Transverse colon (tissue), 4 donors: ENCODE results near the gene RALGPS1. TPM values are rescaled to one million over a fixed set of nuclear protein-coding genes. Genes with fewer than 3 reads are reported as not detected.

Source experiments
- DNase-seq: peaks from one replicate; pipeline ENCODE4 v3.0.0-alpha.2; 2019
- H3K27ac ChIP-seq, 4 donors: fragments of 200-600 bp; sonication (generic); 2 replicates each; pipeline ENCODE4 v1.5.1; 2016 to 2018; ENCODE audit warnings: inconsistent platforms in 4 of 4
- H3K27me3 ChIP-seq: fragments of 200-600 bp; sonication (generic); 2 replicates; pipeline ENCODE4 v1.5.1; 2017; ENCODE audit warnings: inconsistent platforms
- H3K36me3 ChIP-seq, 4 donors: fragments of 200-600 bp; sonication (generic); 2 replicates each; pipeline ENCODE4 v1.5.1; 2017 to 2019; ENCODE audit warnings: inconsistent platforms in 4 of 4
- H3K4me1 ChIP-seq, 4 donors: fragments of 200-600 bp; sonication (generic); 2 replicates each; pipeline ENCODE4 v1.5.1; 2017 to 2020; ENCODE audit warnings: inconsistent platforms in 4 of 4
- H3K4me3 ChIP-seq, 4 donors: fragments of 200-600 bp; sonication (generic); 1 replicate in 1 of 4; 2 replicates in 3 of 4; pipeline versions ENCODE4 v1.5.1 to v1.6.1; 2017 to 2019; ENCODE audit warnings: inconsistent platforms in 4 of 4
- H3K9me3 ChIP-seq, 2 donors: fragments of 200-600 bp; sonication (generic); 2 replicates each; pipeline ENCODE4 v1.5.1; 2017 to 2019; ENCODE audit warnings: inconsistent platforms in 2 of 2
- EP300 ChIP-seq: sonication (generic); formaldehyde crosslinking; IDR thresholded peaks from one replicate; pipeline ENCODE4 v1.6.1; 2017; ENCODE audit warnings: antibody characterized with exemption, low read depth
- POLR2A ChIP-seq: fragments of 450-650 bp; IDR thresholded peaks from one replicate; pipeline ENCODE4 v1.6.1; 2016; ENCODE audit warnings: antibody characterized with exemption, mild to moderate bottlenecking, moderate library complexity
- POLR2AphosphoS5 ChIP-seq, 3 donors: sonication (generic); formaldehyde crosslinking; IDR thresholded peaks; one replicate each; pipeline ENCODE4 v1.6.1; 2016; ENCODE audit warnings: antibody characterized with exemption in 3 of 3
- WGBS, 2 donors: methylation state at CpG; one replicate each; pipeline ENCODE4 v1.1.5; 2018; ENCODE audit warnings: low coverage in 1 of 2; 5-methylcytosine and 5-hydroxymethylcytosine counted together
- in situ Hi-C, 4 donors: fragments of 200-750 bp; cut with MboI; loops; one replicate each; pipeline versions ENCODE4 v1.15.0 to v1.15.1; 2017; ENCODE audit warnings: low sequenced_read_pairs in 3 of 4, low pct_ligation_motif_present in 1 of 4, low pct_unique_long_range_greater_than_20kb in 1 of 4
- intact Hi-C: fragments of 100-400 bp; cut with DNase I; formaldehyde crosslinking; loops from one replicate; pipeline ENCODE4 v1.15.1; 2023; ENCODE audit warnings: low total_unique reads
- total RNA-seq, 4 donors: library from RNA; depleted of rRNA; stranded (reverse); fragments of >200 nt; gene quantifications; one replicate each; pipeline ENCODE4 v1.1.0, GENCODE V29; 2016
- TF ChIP-seq, protein P1 (sequence below), 5 experiments: fragments of 200-600 bp in 3 of 5; fragments of 450-650 bp in 2 of 5; sonication (generic) in 3 of 5; IDR thresholded peaks; 1 replicate in 2 of 5; 2 replicates in 3 of 5; pipeline ENCODE4 v1.5.1; 2016 to 2017; ENCODE audit warnings: antibody characterized with exemption in 5 of 5, inconsistent platforms in 3 of 5, mild to moderate bottlenecking in 2 of 5, moderate library complexity in 1 of 5

RALGPS1 gene
- total RNA-seq, 4 donors from 2014 or later = 46.0 to 119 (median 87.6) TPM

DNA sequence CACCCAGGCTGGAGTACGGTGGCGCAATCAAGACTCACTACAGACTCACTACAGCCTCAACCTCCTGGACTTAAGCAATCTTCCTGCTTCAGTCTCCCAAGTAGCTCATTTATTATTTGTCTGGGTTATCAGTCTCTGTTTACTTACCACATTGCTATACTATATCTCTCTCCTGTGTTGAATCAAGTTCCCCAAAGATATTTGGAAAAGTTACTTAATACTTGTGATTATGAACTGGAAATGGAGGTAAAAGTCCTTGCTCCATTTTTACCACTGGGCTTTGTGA is 152.2 kb downstream of the RALGPS1 start:
- no peak overlapping the region for H3K4me3 ChIP-seq
- WGBS, 2 donors = 91 to 100% methylated on average over 2 of the region's 2 CpGs
- H3K27me3 ChIP-seq = no peaks in the 10 kb centered on the region
- DNase-seq = no peak
- H3K36me3 ChIP-seq = peaks cover 0 to 7% (median 0%) of the 10 kb centered on the region in 4 donors
- no peaks in the 10 kb centered on the region for H3K4me1 ChIP-seq
- TF ChIP-seq POLR2A (no peak), POLR2AphosphoS5 (IDR thresholded peaks at IDR 0.05) (no peak), EP300 (no peak)
- TF ChIP-seq, protein P1, sequence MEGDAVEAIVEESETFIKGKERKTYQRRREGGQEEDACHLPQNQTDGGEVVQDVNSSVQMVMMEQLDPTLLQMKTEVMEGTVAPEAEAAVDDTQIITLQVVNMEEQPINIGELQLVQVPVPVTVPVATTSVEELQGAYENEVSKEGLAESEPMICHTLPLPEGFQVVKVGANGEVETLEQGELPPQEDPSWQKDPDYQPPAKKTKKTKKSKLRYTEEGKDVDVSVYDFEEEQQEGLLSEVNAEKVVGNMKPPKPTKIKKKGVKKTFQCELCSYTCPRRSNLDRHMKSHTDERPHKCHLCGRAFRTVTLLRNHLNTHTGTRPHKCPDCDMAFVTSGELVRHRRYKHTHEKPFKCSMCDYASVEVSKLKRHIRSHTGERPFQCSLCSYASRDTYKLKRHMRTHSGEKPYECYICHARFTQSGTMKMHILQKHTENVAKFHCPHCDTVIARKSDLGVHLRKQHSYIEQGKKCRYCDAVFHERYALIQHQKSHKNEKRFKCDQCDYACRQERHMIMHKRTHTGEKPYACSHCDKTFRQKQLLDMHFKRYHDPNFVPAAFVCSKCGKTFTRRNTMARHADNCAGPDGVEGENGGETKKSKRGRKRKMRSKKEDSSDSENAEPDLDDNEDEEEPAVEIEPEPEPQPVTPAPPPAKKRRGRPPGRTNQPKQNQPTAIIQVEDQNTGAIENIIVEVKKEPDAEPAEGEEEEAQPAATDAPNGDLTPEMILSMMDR (IDR thresholded peaks at IDR 0.05) = no peak
- no peak overlapping the region for H3K27ac ChIP-seq
- intact Hi-C loops (no loop called here), in situ Hi-C loops (no loop called here)
- peaks cover 0 to 8% of the 10 kb centered on the region in 2 donors for H3K9me3 ChIP-seq

DNA sequence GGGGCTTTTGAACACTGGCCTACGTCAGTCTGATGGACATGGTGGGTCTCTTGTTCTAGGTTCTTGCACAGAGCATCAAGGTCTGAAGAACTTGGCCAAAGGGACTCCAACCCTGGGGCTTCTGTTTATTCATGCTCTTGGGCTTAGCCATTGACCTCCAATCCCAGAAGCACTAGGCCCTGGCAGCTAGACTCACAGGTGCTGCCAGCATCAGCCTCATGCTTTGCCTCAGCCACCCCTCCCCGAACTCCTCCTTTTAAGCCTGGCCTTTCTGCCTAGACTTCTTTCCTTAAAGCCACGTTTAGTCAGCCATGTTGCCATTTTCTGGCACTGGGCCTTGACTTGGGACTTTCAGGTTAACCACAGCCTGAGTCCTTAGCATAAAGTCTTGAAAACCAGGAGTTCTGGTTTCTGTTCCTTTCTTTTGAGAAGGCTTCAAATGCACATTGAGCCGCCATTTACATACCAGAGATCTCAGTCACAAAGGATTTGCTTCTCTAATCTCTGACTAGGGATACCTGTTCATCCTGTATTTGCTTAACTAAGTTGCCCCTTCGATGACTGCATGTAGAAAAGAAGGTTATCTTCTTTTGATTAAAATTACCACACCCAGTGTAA is 153.1 kb downstream of the RALGPS1 start:
- H3K9me3 ChIP-seq = peaks cover 0 to 8% of the 10 kb centered on the region in 2 donors
- no peaks in the 10 kb centered on the region for H3K4me1 ChIP-seq
- intact Hi-C loops (no loop called here), in situ Hi-C loops (no loop called here)
- no peaks in the 10 kb centered on the region for H3K27me3 ChIP-seq
- no peak for DNase-seq
- H3K27ac ChIP-seq = no peak overlapping the region
- TF ChIP-seq, protein P1 (IDR thresholded peaks at IDR 0.05) = no peak
- TF ChIP-seq POLR2A (no peak), EP300 (no peak), POLR2AphosphoS5 (IDR thresholded peaks at IDR 0.05) (no peak)
- WGBS, 2 donors = 90 to 92% methylated on average over 4 to 5 of the region's 5 CpGs
- H3K4me3 ChIP-seq = no peak overlapping the region
- H3K36me3 ChIP-seq = peaks cover 0 to 7% (median 0%) of the 10 kb centered on the region in 4 donors

DNA sequence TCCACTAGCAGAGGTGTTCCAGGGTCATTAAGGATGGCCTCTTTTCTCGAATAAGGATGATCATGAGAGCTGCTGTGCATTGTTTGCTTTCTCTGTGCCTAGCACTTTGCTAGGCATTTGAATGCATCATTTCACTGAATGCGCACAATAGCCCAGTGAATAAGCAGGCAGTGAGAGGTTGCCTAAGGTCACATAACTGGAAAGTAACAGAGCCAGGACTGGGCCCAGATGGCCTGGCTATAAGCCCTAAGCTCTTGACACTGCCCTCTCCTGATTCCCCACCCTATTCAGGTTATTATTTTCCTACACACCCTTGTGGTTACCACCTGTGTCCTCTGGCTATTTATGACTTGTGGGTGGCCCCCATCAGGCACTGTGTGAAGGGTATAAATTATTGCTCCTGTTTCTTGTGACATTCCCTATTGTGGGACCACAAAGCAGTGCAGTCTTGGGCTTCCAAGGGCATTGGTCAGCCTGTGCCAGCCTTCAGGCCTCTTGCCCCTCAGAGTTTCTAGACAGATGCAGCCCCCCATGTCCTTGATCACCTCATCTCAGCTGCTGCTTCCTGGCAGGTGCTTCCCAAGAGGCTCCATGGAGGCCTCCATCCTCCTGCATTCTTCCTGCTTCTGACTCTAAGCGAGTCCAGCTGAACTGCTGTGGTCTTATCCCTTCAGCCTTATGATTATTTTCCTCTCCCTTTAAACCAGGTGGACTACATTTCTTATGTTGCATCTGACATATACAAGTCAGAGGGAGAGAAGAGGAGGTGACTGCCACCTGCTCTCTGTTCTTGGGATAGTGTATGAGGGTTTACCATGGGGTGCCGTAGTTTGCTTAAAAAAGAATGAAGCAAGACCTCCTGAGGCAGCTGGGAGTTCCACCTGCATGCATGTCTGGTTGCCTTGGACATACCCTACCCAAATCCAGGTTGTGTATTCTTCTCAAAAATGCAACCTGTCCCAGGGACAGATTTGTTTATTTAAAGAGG is 160.3 kb downstream of the RALGPS1 start:
- peaks cover 0 to 8% of the 10 kb centered on the region in 2 donors for H3K9me3 ChIP-seq
- no peak overlapping the region for H3K4me3 ChIP-seq
- peaks cover 0 to 5% (median 0%) of the 10 kb centered on the region in 4 donors for H3K36me3 ChIP-seq
- intact Hi-C loops (no loop called here), in situ Hi-C loops (no loop called here)
- TF ChIP-seq, protein P1 (IDR thresholded peaks at IDR 0.05) = no peak
- TF ChIP-seq POLR2A (no peak), EP300 (no peak), POLR2AphosphoS5 (IDR thresholded peaks at IDR 0.05) (no peak)
- peaks cover 0 to 16% (median 2%) of the 10 kb centered on the region in 4 donors for H3K4me1 ChIP-seq
- no peak for DNase-seq
- 86% methylated on average over 2 to 4 of the region's 4 CpGs for WGBS, 2 donors
- H3K27ac ChIP-seq = no peak overlapping the region
- no peaks in the 10 kb centered on the region for H3K27me3 ChIP-seq

DNA sequence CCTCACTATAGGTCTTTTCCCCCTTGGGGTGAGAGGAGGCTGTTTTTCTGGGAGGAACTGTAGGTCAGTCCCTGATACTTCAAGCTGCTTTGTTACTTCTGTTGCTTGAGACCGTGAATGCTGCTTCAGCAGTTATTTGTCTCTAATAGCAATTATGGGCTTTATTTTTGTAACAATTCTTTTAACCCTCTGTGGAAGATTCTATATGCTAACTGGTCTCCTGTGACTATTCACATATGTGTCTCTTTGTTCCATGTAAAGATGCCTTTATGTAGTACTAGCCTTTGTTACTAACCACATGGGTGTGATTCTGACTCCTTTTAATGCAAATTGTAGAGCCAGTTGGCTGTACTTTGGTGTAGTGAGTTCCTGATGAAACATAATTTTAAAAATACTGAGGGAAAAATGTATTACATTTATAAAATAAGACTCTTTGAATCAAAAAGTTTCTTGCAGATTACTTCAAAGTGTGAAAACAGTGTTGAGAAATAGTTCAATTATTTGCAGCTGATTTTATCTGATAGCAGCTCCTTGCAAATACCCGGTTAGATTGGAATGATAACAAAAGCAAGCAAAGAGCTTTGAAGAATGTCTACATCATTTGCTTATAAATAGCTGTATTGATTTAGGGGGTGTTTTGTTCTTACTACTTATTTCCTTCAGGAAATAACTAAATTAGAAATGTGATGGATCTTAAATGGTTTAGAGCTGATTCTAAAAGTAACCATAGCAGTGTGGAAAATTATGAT is 161.2 kb downstream of the RALGPS1 start:
- no peak for DNase-seq
- TF ChIP-seq, protein P1 (IDR thresholded peaks at IDR 0.05) = no peak
- TF ChIP-seq POLR2A (no peak), EP300 (no peak), POLR2AphosphoS5 (IDR thresholded peaks at IDR 0.05) (no peak)
- Histone ChIP-seq H3K4me1 (peaks cover 0 to 16% (median 2%) of the 10 kb centered on the region in 4 donors), H3K9me3 (peaks cover 0 to 8% of the 10 kb centered on the region in 2 donors), H3K27me3 (no peaks in the 10 kb centered on the region), H3K36me3 (no peaks in the 10 kb centered on the region), H3K4me3 (no peak overlapping the region), H3K27ac (no peak overlapping the region)
- 55 to 69% methylated on average over 2 of the region's 2 CpGs for WGBS, 2 donors
- in situ Hi-C loops = no loop called here
- intact Hi-C loops = no loop called here
